HL-60/S4 treated with retinoic acid at 250 ng/mL for 4 days and 3 days (cell line): ENCODE data around the gene NKX2-4.
"Not testable (repeated sequence)": the region's sequence is repeated elsewhere in the genome, so short reads cannot be mapped to it uniquely, and the experiment has no call there.

Experiments
- in situ Hi-C: fragments of 300-500 bp; cut with MboI; formaldehyde crosslinking; loops from 2 replicates; pipeline ENCODE4 v1.7.0; 2022; ENCODE audit warnings: low sequenced_read_pairs

Gene NKX2-4

GRCh38 chr20:21394551-21394950 is 2.8 kb downstream of the NKX2-4 start:
- in situ Hi-C loops = no loop called here

- in situ Hi-C loops = no loop called here
Measured at GRCh38 chr20:21393816-21394519, 3.4 kb downstream of the NKX2-4 start.

DNA sequence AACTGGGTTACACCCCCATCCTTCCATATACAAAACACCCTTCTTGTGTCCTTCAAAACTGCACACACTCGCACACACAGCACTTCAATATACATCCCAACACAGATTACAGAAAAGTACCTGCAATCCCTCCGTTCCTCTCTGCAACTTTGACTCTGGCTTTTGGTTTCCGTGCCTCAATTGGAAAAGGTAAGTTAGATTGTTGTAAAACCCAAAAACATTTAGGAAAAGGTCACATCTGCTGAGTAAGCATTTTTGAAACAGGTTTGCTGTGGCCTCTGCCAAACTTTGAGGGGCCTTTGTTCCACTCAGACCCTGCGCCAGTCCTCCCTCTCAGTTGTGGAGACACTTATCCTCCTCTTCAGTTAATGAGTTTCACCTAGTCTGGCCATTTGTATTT is 4.2 kb downstream of the NKX2-4 start:
- in situ Hi-C loops = no loop called here

GRCh38 chr20:21391972-21392352 is 5.4 kb downstream of the NKX2-4 start:
- in situ Hi-C loops = no loop called here

DNA sequence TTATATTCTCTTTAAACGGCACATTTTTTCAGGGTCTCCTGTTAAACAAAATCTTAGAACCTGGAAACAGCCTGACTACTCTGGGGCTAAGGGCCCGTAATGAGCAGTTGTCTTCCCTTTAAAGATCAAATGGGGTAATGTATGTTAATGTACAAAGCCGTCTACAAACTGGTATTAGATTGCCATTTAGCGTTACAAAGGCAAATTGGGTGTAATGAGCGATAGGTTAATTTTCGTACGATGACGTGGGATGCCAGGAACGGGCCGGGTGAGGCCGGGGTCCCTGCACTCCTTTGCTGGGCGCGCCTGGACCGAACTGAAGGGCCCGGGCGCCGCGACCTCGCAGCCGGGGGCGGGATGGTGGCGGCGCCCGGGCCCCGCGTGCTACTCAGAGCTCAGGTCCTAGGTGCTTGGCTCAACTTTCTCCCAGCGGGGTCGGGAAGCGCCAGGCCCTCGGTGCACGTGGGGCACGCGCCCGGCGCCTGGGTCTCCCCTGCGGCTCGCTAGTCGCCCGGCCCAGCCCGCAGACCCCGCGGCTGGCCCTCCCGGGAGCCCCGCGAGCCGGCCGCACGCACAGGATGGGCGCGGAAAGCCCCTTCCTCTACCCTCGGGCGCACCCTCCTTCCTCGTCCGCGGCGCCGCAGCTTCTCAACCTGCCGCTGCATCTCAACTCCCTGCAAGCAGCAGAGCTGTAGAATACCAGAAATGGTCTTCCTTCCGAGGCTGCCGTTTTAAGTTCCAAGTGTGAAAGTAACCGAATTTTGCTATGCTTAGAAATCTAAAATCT is 5.9 kb downstream of the NKX2-4 start:
- in situ Hi-C loops = no loop called here

GRCh38 chr20:21390768-21391167 is 6.6 kb downstream of the NKX2-4 start:
- in situ Hi-C loops = no loop called here

- in situ Hi-C loops = no loop called here
Measured at GRCh38 chr20:21389368-21389767, 8.0 kb downstream of the NKX2-4 start.

DNA sequence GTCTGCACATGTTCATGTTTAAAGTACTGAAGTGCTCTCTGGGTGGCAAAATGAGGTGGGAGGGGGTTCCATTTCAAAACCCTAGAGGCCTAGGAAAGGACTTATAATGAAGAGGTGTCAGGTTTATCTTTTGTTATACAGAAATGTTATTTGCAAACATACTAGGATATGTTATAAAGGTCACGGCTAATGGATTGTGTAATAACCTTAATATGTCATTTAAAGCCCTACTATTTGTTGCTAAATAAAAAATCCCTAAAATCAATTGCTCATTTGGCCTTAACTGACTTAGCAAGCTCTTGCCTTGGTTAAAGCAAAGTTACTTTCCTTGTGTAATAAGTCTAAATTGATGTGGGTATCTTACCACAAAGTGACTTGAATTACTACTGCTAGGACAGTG is 8.8 kb downstream of the NKX2-4 start:
- in situ Hi-C loops = no loop called here

DNA sequence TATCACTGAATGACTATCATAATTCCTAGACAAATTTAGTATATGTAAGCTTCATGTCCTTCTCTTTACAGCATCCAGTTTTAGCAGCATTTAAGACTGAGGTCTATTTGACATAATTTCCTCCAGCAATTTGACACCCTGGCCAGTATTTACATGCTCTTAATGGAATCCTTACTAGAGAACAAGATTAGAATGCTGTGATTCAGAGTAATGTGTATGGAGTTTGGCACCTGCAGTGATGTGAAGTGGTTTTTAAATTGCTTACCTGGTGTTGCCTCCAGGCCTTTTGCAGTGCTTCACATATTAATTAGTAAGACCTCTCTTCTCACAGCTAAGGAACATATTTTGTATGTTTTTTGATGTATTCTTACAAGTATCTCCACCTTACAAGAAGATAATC is 9.8 kb downstream of the NKX2-4 start:
- in situ Hi-C loops = no loop called here

- in situ Hi-C loops = no loop called here
Measured at GRCh38 chr20:21386111-21386510, 11.2 kb downstream of the NKX2-4 start.

GRCh38 chr20:21384308-21384892 is 12.9 kb downstream of the NKX2-4 start:
- in situ Hi-C loops = no loop called here

DNA sequence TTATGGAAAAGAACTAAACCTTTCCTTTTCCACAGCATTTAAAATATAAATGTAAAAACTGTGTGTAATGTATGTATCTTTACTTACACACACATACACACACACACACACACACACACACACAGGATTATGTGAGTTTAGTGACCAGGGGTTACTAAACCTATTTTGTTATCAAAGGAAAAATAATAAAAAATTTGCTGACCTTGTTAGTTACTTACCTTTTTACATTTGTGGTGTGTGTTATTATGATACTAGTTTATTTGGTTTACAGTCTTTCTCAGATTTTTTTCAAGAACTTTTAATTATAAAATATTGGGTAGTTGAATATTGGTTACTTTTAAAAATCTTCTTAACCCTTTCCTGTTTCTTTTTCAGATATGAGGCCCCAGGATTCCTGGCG is 15.7 kb downstream of the NKX2-4 start:
- in situ Hi-C loops = no loop called here

DNA sequence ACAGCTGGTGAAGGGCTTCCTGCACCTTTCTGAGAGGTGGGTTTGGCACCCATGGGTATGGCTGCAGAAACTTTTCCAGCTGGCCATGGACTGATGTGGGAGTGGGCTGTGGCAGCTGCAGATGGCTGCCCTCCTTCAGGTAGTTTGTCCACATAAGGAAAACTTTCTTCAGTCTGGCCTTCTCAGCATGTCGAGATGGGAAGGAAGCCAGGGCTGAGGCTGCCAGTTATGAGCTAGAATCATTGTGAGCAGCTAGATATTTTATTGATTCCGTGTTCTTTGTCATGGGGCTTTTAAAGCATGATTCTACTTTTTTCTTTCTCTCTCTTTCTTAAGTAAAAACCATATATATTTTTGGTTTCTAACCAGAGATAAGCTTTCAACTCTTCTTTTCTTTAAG is 16.6 kb downstream of the NKX2-4 start:
- in situ Hi-C loops = no loop called here

DNA sequence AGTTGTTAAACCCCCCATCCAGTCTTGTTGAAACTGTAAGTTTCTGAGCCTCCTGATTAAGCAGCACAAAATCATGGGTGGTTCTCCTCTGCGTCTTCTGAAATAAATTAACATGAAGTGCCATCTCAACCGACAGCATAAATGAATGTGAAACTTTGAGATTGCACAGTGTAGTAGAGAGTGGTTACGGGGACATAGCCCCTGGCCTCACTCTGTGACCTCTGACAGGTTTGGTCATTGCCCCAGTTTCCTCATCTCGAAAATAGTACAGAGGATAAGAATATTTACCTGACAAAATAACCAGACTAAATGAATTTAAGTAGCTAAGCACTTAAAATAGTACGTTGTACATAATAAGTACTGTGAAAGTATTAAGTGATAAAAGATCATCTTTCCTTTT is 19.1 kb downstream of the NKX2-4 start:
- in situ Hi-C loops = no loop called here

- in situ Hi-C loops = no loop called here
Measured at GRCh38 chr20:21377701-21378100, 19.6 kb downstream of the NKX2-4 start.

- in situ Hi-C loops = no loop called here
Measured at GRCh38 chr20:21376626-21377025, 20.7 kb downstream of the NKX2-4 start.

- in situ Hi-C loops = no loop called here
Measured at GRCh38 chr20:21373436-21373835, 23.9 kb downstream of the NKX2-4 start.

DNA sequence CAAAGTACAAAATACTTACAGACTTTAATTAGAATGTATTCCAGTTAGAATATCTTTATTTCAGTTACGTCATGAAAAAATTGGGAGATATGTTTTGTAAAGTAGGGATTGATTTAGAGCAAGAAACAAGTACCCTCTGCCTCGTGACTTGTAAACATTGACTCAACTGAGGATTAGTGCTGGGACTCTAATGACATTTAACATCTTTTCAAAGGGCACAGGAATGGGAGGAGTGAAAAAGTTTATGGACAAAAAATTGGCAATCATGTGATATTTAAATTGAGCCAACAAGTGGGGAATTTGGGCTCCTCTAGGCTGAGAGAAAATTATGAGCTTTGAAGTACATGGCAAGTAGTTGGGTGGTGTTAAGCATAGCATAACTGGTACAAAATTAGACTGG is 25.3 kb downstream of the NKX2-4 start:
- in situ Hi-C loops = no loop called here

GRCh38 chr20:21371193-21371592 is 26.1 kb downstream of the NKX2-4 start:
- in situ Hi-C loops = no loop called here

DNA sequence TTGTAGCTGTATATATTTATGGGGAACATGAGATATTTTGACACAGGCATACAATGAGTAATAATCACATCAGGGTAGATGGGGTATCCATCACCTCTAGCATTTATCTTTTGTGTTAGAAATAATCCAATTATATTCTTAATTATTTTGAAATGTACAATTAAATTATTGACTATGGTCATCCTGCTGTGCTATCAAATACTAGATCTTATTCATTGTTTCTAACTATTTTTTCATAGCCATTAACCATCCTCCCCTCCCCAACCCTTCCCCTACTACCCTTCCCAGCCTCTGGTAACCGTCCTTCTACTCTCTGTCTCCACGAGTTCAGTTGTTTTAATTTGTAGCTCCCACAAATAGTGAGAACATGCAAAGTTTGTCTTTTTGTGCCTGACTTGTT is 28.5 kb downstream of the NKX2-4 start:
- in situ Hi-C loops = no loop called here

DNA sequence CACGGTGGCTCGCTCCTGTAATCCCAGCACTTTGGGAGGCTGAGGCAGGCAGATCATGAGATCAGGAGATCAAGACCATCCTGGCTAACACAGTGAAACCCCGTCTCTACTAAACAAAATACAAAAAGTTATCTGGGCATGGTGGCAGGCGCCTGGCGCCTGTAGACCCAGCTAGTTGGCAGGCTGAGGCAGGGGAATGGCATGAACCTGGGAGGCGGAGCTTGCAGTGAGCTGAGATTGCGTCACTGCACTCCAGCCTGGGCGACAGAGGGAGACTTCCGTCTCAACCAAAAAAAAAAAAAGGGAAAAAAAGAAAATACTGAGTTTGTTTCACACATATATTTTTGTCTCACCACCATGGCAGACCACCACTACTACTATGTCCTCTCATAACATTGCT is 31.1 kb downstream of the NKX2-4 start:
- in situ Hi-C loops = not testable (repeated sequence)

- in situ Hi-C loops = no loop called here
Measured at GRCh38 chr20:21365771-21366170, 31.6 kb downstream of the NKX2-4 start.
